ENCODE data around the gene MACROD2.

Gene MACROD2

GRCh38 chr20:14415467-14415866, 420.2 kb downstream of the MACROD2 start:
- no peak overlapping the region for H3K4me3 ChIP-seq (ENCODE audit: low read length)
- no peaks in the 10 kb centered on the region for H3K9me3 ChIP-seq (replicated peaks; ENCODE audit: low read length)
- no peak overlapping the region for H3K9ac ChIP-seq (ENCODE audit: low read depth, low read length)
- no peaks in the 10 kb centered on the region for H3K27me3 ChIP-seq (ENCODE audit: control insufficient read depth, insufficient read depth, low read length)
- no peak overlapping the region for H3K4me2 ChIP-seq (ENCODE audit: low read length)
- H3K4me1 ChIP-seq (ENCODE audit: control insufficient read depth, insufficient read depth, low read length), result no peaks in the 10 kb centered on the region
- H3K36me3 ChIP-seq (ENCODE audit: insufficient read depth, low read length), result no peaks in the 10 kb centered on the region

- H3K36me3 ChIP-seq (ENCODE audit: insufficient read depth, low read length), result no peaks in the 10 kb centered on the region
- H3K4me3 ChIP-seq (ENCODE audit: low read length), result no peak overlapping the region
- H3K9ac ChIP-seq (ENCODE audit: low read depth, low read length), result no peak overlapping the region
- no peaks in the 10 kb centered on the region for H3K9me3 ChIP-seq (replicated peaks; ENCODE audit: low read length)
- no peaks in the 10 kb centered on the region for H3K4me1 ChIP-seq (ENCODE audit: control insufficient read depth, insufficient read depth, low read length)
- H3K27me3 ChIP-seq (ENCODE audit: control insufficient read depth, insufficient read depth, low read length), result no peaks in the 10 kb centered on the region
- no peak overlapping the region for H3K4me2 ChIP-seq (ENCODE audit: low read length)
Observed at GRCh38 chr20:14418376-14418775, 423.1 kb downstream of the MACROD2 start.

DNA sequence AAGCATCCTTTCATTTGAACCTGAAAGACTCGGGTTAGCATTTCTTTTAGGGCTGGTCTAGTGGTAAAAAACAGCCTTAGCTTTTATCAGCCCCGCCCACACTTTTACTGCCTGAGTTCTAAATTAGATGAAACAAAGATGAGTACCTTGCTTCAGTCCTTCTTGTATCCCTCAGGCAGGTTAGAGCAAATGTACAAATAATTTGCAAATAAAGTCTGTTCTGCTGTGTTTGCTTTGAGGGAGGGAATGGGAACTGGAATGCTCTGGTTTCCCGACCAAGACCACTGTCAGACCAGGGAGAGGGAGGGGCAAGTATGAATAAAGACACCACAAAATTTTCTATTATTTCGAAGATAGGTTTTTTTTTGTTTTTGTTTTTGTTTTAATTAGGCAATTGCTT, 427.6 kb downstream of the MACROD2 start:
- Histone ChIP-seq H3K9ac (ENCODE audit: low read depth, low read length) (no peak overlapping the region), H3K27me3 (ENCODE audit: control insufficient read depth, insufficient read depth, low read length) (no peaks in the 10 kb centered on the region), H3K4me1 (ENCODE audit: control insufficient read depth, insufficient read depth, low read length) (no peaks in the 10 kb centered on the region), H3K4me2 (ENCODE audit: low read length) (no peak overlapping the region), H3K9me3 (replicated peaks; ENCODE audit: low read length) (no peaks in the 10 kb centered on the region), H3K4me3 (ENCODE audit: low read length) (no peak overlapping the region), H3K36me3 (ENCODE audit: insufficient read depth, low read length) (no peaks in the 10 kb centered on the region)

DNA sequence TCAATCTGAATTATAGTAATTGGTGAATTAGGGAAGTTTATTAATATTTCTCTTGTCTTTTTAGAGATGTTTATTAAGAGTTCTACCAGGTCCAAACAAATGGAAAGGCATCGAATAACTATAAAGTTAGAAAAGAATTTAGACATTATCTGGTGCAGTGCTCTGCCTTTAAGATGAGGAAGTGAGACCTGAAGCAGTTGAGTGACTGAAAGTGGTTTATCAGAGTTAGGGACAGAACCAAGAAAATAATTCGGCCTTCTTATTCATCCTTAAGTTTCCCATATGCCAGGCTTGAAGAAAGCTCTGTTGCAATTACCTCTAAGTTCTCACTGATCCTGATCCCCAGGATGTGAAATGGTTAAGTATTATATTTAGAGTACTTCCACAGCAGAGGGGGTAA, 436.3 kb downstream of the MACROD2 start:
- Histone ChIP-seq H3K9me3 (replicated peaks; ENCODE audit: low read length) (no peaks in the 10 kb centered on the region), H3K9ac (ENCODE audit: low read depth, low read length) (no peak overlapping the region), H3K4me3 (ENCODE audit: low read length) (no peak overlapping the region), H3K4me2 (ENCODE audit: low read length) (no peak overlapping the region), H3K27me3 (ENCODE audit: control insufficient read depth, insufficient read depth, low read length) (no peaks in the 10 kb centered on the region), H3K4me1 (ENCODE audit: control insufficient read depth, insufficient read depth, low read length) (no peaks in the 10 kb centered on the region), H3K36me3 (ENCODE audit: insufficient read depth, low read length) (no peaks in the 10 kb centered on the region)

- no peaks in the 10 kb centered on the region for H3K36me3 ChIP-seq (ENCODE audit: insufficient read depth, low read length)
- H3K9ac ChIP-seq (ENCODE audit: low read depth, low read length), result no peak overlapping the region
- H3K27me3 ChIP-seq (ENCODE audit: control insufficient read depth, insufficient read depth, low read length), result no peaks in the 10 kb centered on the region
- H3K4me2 ChIP-seq (ENCODE audit: low read length), result no peak overlapping the region
- no peaks in the 10 kb centered on the region for H3K9me3 ChIP-seq (replicated peaks; ENCODE audit: low read length)
- H3K4me1 ChIP-seq (ENCODE audit: control insufficient read depth, insufficient read depth, low read length), result no peaks in the 10 kb centered on the region
- H3K4me3 ChIP-seq (ENCODE audit: low read length), result no peak overlapping the region
Observed at GRCh38 chr20:14432085-14432484, 436.8 kb downstream of the MACROD2 start.

GRCh38 chr20:14432597-14432996, 437.3 kb downstream of the MACROD2 start:
- Histone ChIP-seq H3K36me3 (ENCODE audit: insufficient read depth, low read length) (no peaks in the 10 kb centered on the region), H3K4me1 (ENCODE audit: control insufficient read depth, insufficient read depth, low read length) (no peaks in the 10 kb centered on the region), H3K4me3 (ENCODE audit: low read length) (no peak overlapping the region), H3K9me3 (replicated peaks; ENCODE audit: low read length) (no peaks in the 10 kb centered on the region), H3K27me3 (ENCODE audit: control insufficient read depth, insufficient read depth, low read length) (no peaks in the 10 kb centered on the region), H3K4me2 (ENCODE audit: low read length) (no peak overlapping the region), H3K9ac (ENCODE audit: low read depth, low read length) (no peak overlapping the region)

DNA sequence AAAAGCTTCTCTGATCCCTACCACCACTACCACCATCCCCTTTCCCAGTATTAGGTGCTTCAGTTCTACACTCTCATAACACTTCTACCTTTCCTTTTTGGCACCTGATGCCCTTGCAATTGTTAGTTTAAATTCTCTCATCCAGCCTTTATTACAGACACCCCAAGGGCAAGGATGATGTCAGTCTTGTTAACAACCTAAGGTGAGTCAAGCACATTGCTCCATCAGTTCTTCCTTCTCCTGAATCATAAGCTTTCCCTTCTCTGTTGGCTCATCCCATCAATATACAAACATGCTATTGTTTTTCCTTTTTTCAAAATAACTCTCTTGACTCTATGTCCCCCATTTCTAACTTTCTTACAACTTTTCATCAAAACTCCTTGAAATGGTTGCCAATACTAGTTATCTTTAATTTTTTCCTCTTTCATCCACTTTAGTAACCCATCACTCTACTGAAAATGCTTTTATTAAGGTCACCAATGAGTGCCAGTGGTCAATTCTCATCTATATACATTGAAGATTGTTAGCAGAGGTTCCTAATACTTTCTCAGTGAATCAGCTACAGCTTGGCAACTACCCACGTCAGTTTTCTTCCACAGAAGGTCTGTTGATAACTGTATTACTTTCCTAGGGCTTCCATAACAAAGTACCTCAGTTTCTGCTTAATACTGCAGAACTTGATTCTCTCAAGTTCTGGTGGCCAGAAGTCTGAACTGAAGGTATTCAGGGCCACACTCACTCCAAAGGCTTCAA, 439.2 kb downstream of the MACROD2 start:
- H3K9ac ChIP-seq (ENCODE audit: low read depth, low read length), result no peak overlapping the region
- no peaks in the 10 kb centered on the region for H3K27me3 ChIP-seq (ENCODE audit: control insufficient read depth, insufficient read depth, low read length)
- no peaks in the 10 kb centered on the region for H3K9me3 ChIP-seq (replicated peaks; ENCODE audit: low read length)
- no peaks in the 10 kb centered on the region for H3K4me1 ChIP-seq (ENCODE audit: control insufficient read depth, insufficient read depth, low read length)
- no peaks in the 10 kb centered on the region for H3K36me3 ChIP-seq (ENCODE audit: insufficient read depth, low read length)
- H3K4me3 ChIP-seq (ENCODE audit: low read length), result no peak overlapping the region
- H3K4me2 ChIP-seq (ENCODE audit: low read length), result no peak overlapping the region

- no peaks in the 10 kb centered on the region for H3K36me3 ChIP-seq (ENCODE audit: insufficient read depth, low read length)
- H3K4me1 ChIP-seq (ENCODE audit: control insufficient read depth, insufficient read depth, low read length), result peaks cover 14% of the 10 kb centered on the region
- no peak overlapping the region for H3K9ac ChIP-seq (ENCODE audit: low read depth, low read length)
- no peaks in the 10 kb centered on the region for H3K27me3 ChIP-seq (ENCODE audit: control insufficient read depth, insufficient read depth, low read length)
- no peak overlapping the region for H3K4me3 ChIP-seq (ENCODE audit: low read length)
- H3K9me3 ChIP-seq (replicated peaks; ENCODE audit: low read length), result no peaks in the 10 kb centered on the region
- H3K4me2 ChIP-seq (ENCODE audit: low read length), result no peak overlapping the region
Observed at GRCh38 chr20:14441201-14441600, 445.9 kb downstream of the MACROD2 start.

DNA sequence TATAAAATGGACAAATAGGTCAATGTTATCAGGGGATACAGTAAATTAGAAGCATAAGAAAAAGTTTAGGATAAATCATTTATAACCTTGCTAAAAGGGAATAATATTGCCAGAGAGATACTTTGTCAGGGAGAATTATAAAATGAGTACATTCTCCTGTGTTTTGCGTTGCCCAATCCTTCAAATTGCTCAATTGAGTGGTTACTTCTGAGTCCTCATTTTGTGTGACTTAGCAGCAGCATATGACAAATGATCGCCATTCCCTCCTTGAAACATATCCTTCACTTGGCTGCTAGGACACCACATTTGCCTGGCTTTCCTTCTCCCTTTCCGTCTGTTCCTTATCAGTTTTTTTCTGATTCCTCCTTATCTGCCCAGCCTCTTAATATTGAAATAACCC, 448.8 kb downstream of the MACROD2 start:
- Histone ChIP-seq H3K36me3 (ENCODE audit: insufficient read depth, low read length) (no peaks in the 10 kb centered on the region), H3K4me1 (ENCODE audit: control insufficient read depth, insufficient read depth, low read length) (peaks cover 17% of the 10 kb centered on the region), H3K4me2 (ENCODE audit: low read length) (no peak overlapping the region), H3K4me3 (ENCODE audit: low read length) (no peak overlapping the region), H3K27me3 (ENCODE audit: control insufficient read depth, insufficient read depth, low read length) (no peaks in the 10 kb centered on the region), H3K9ac (ENCODE audit: low read depth, low read length) (no peak overlapping the region), H3K9me3 (replicated peaks; ENCODE audit: low read length) (no peaks in the 10 kb centered on the region)

GRCh38 chr20:14445310-14445709, 450.0 kb downstream of the MACROD2 start:
- Histone ChIP-seq H3K4me1 (ENCODE audit: control insufficient read depth, insufficient read depth, low read length) (peaks cover 24% of the 10 kb centered on the region), H3K4me3 (ENCODE audit: low read length) (no peak overlapping the region), H3K9me3 (replicated peaks; ENCODE audit: low read length) (no peaks in the 10 kb centered on the region), H3K4me2 (ENCODE audit: low read length) (no peak overlapping the region), H3K36me3 (ENCODE audit: insufficient read depth, low read length) (no peaks in the 10 kb centered on the region), H3K27me3 (ENCODE audit: control insufficient read depth, insufficient read depth, low read length) (no peaks in the 10 kb centered on the region), H3K9ac (ENCODE audit: low read depth, low read length) (no peak overlapping the region)

DNA sequence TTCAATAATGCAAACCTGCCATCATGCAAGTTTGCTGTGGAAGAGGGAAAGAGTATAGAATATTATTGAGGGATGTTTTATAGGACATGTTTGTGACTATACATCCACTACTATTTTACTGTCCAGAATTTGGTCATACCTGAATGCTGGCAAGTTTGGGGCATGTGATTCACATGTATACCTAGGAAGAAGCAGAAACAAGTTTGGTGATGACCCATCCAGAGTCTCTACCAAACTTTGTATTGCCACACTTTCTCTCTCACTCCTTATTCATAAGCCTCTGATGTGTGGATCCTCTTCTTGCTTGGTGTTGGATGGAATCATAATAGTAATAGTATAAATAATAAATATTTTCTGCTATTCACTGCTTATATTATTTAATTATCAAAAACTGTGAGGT, 450.6 kb downstream of the MACROD2 start:
- H3K4me3 ChIP-seq (ENCODE audit: low read length), result no peak overlapping the region
- H3K9me3 ChIP-seq (replicated peaks; ENCODE audit: low read length), result no peaks in the 10 kb centered on the region
- peaks cover 24% of the 10 kb centered on the region for H3K4me1 ChIP-seq (ENCODE audit: control insufficient read depth, insufficient read depth, low read length)
- H3K4me2 ChIP-seq (ENCODE audit: low read length), result no peak overlapping the region
- no peaks in the 10 kb centered on the region for H3K36me3 ChIP-seq (ENCODE audit: insufficient read depth, low read length)
- H3K9ac ChIP-seq (ENCODE audit: low read depth, low read length), result no peak overlapping the region
- H3K27me3 ChIP-seq (ENCODE audit: control insufficient read depth, insufficient read depth, low read length), result no peaks in the 10 kb centered on the region

- Histone ChIP-seq H3K27me3 (ENCODE audit: control insufficient read depth, insufficient read depth, low read length) (no peaks in the 10 kb centered on the region), H3K36me3 (ENCODE audit: insufficient read depth, low read length) (no peaks in the 10 kb centered on the region), H3K4me1 (ENCODE audit: control insufficient read depth, insufficient read depth, low read length) (peaks cover 24% of the 10 kb centered on the region), H3K4me3 (ENCODE audit: low read length) (no peak overlapping the region), H3K4me2 (ENCODE audit: low read length) (no peak overlapping the region), H3K9me3 (replicated peaks; ENCODE audit: low read length) (no peaks in the 10 kb centered on the region), H3K9ac (ENCODE audit: low read depth, low read length) (no peak overlapping the region)
Observed at GRCh38 chr20:14446446-14446845, 451.1 kb downstream of the MACROD2 start.

Measured in skeletal muscle satellite cell (primary cell).